DMS 273 treated with DMSO at 0.1 percent for 48 hours (cell line): ENCODE data around the gene GINS3.

ENCODE experiments used
- DNase-seq: peaks from one replicate; lab custom pipeline; 2025; lab: John Stamatoyannopoulos, UW

The GINS3 gene

GRCh38 chr16:58425756-58426494 is 33.7 kb downstream of the GINS3 start:
- DNase-seq: no peak

- no peak for DNase-seq
Measured at GRCh38 chr16:58426966-58427365, 34.7 kb downstream of the GINS3 start.

- DNase-seq: no peak
Measured at GRCh38 chr16:58428621-58429542, 36.6 kb downstream of the GINS3 start.

- no peak for DNase-seq
Measured at GRCh38 chr16:58430718-58431117, 38.4 kb downstream of the GINS3 start.

- DNase-seq: no peak
Measured at GRCh38 chr16:58433569-58433951, 41.3 kb downstream of the GINS3 start.

- DNase-seq: no peak
Measured at GRCh38 chr16:58435779-58436178, 43.5 kb downstream of the GINS3 start.

GRCh38 chr16:58440131-58440530 is 47.9 kb downstream of the GINS3 start:
- peak; percentile 47 for DNase-seq

- peak; percentile 43 for DNase-seq
Measured at GRCh38 chr16:58442547-58442946, 50.3 kb downstream of the GINS3 start.

- DNase-seq: no peak
Measured at GRCh38 chr16:58443783-58444182, 51.5 kb downstream of the GINS3 start.

- no peak for DNase-seq
Measured at GRCh38 chr16:58444265-58444664, 52.0 kb downstream of the GINS3 start.

- no peak for DNase-seq
Measured at GRCh38 chr16:58448890-58449289, 56.6 kb downstream of the GINS3 start.

GRCh38 chr16:58449306-58449705 is 57.0 kb downstream of the GINS3 start:
- no peak for DNase-seq

- DNase-seq: no peak
Measured at GRCh38 chr16:58449768-58450167, 57.5 kb downstream of the GINS3 start.

GRCh38 chr16:58450590-58450989 is 58.3 kb downstream of the GINS3 start:
- no peak for DNase-seq

GRCh38 chr16:58451265-58451689 is 59.0 kb downstream of the GINS3 start:
- no peak for DNase-seq

- peak; percentile 26 for DNase-seq
Measured at GRCh38 chr16:58451945-58452401, 59.7 kb downstream of the GINS3 start.

GRCh38 chr16:58452640-58453039 is 60.4 kb downstream of the GINS3 start:
- no peak for DNase-seq

- no peak for DNase-seq
Measured at GRCh38 chr16:58454178-58454577, 61.9 kb downstream of the GINS3 start.

- no peak for DNase-seq
Measured at GRCh38 chr16:58454856-58455255, 62.6 kb downstream of the GINS3 start.
